Cardiac fibroblast (primary cell): ENCODE data around the gene CDH12.

ENCODE experiments used
- DNase-seq, 2 donors: peaks; one replicate each; pipeline versions ENCODE4 v3.0.0 to v3.0.0-alpha.2; 2010; ENCODE audit warnings: low read depth in 2 of 2
- H3K4me3 ChIP-seq, 2 donors: replicated peaks in 1 of 2; 1 replicate in 1 of 2; 2 replicates in 1 of 2; pipeline ENCODE4 v1.5.1; 2011; ENCODE audit warnings: low read depth in 2 of 2, low read length in 2 of 2, mild to moderate bottlenecking in 2 of 2, moderate library complexity in 1 of 2
- TF ChIP-seq, protein P1 (sequence below): IDR thresholded peaks from one replicate; pipeline ENCODE4 v1.5.1; 2011; ENCODE audit warnings: low read depth, mild to moderate bottlenecking, low read length, inconsistent platforms

CDH12 gene

DNA sequence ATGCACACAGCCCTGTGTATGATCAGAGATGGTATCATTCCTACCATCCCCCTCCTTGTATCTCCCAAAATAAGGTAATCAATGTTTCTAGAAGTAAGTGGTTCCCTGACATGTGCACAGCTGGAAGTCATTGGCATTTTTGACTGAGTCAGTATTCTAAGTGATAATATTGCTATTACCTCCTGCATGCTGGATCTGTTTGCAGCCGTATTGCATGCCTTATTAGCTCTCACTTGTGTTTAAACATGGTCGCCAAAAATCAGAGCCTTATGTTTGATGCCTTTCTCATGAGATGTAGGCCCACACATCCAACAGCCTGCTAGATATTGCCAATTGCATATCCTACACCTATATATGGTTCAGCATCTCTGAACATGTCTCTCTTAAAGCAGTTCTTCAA, 254.3 kb downstream of the CDH12 start:
- H3K4me3 ChIP-seq = no peak overlapping the region
- DNase-seq = no peak
- TF ChIP-seq, protein P1, sequence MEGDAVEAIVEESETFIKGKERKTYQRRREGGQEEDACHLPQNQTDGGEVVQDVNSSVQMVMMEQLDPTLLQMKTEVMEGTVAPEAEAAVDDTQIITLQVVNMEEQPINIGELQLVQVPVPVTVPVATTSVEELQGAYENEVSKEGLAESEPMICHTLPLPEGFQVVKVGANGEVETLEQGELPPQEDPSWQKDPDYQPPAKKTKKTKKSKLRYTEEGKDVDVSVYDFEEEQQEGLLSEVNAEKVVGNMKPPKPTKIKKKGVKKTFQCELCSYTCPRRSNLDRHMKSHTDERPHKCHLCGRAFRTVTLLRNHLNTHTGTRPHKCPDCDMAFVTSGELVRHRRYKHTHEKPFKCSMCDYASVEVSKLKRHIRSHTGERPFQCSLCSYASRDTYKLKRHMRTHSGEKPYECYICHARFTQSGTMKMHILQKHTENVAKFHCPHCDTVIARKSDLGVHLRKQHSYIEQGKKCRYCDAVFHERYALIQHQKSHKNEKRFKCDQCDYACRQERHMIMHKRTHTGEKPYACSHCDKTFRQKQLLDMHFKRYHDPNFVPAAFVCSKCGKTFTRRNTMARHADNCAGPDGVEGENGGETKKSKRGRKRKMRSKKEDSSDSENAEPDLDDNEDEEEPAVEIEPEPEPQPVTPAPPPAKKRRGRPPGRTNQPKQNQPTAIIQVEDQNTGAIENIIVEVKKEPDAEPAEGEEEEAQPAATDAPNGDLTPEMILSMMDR = no peak

DNA sequence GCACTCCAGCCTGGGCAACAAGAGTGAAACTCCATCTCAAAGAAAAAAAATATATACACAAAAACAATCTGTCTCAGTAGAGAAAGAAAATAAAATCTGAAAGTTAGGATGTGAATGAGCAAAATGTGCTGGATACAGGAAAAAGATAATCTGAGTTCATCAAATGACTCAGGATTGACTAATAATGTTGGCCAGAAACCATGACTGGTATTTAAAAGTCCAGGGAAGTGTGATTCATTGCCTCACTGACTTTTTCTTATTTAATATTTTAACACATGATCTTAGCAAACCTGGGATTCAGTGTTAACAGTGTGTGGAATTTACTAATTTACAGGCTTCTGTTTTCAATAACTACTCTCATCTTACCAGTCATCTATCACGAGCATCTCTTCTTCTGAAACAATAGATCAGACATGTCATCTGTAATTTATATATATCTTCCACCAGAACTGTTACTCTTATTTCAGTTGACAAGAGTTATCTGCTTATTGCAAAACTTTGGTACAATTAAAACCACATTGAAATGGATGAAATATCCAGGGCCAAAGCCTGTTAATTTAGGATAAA, 256.7 kb downstream of the CDH12 start:
- peak; percentile 78 to 84 for DNase-seq
- TF ChIP-seq, protein P1 = no peak

DNA sequence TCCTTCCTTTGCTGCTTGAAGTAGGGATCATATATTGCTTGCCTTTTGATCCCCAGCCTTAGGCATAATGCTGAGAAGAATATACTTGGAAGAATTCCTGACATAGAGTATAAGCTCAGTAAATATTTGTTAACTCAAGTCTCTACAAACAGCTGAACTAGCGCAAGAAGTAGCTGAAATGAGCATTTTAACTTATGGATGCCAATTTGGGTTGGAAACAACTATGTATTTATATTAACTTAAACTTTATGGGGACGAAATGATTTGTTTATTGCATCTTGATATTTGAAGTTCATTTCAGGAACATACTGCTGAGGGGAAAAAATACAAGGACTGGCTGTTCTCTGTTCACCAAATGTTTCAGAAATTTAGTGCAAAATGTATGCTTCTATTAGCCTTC, 258.7 kb downstream of the CDH12 start:
- TF ChIP-seq, protein P1 = no peak
- no peak for DNase-seq
- no peak overlapping the region for H3K4me3 ChIP-seq

More for the DNA sequence above, 256.7 kb downstream of the CDH12 start:
- H3K4me3 ChIP-seq = no peak overlapping the region

DNA sequence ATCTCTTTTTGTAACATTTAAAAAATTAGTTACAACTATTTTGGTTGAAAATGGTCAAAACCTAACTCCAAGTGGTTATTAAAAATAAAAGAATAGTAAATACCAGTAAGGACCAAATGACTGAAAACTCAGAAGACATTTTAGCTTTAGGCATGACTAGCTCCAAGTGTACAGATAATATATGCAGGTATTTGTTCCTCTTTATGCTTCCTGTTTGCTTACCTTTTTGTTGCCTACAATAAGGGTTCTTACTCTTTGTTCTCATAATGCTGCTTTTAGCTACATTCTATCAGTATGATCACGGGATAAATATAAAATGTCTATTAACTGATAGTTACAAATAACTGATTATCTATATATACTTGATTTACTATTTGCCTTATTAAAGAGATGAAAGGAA, 259.6 kb downstream of the CDH12 start:
- H3K4me3 ChIP-seq = no peak overlapping the region
- TF ChIP-seq, protein P1 = no peak
- DNase-seq = no peak

DNA sequence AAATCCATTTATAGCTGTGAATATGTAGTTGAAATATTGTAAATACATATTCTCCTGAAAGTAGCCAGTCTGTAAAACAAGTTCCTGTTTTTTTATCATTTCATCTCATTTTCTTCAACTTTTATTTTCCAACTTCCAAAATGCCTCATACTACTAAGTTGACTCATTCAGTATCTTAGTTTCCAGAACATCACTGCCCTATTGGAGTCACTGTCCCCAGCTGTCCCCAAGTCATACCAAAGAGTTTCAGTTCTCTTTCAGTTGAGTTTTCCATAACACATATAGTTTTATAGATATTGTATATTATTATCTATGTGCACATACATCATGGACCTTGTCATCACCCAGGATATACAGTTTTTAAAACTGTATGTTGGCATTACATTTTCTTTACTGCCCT, 261.7 kb downstream of the CDH12 start:
- no peak overlapping the region for H3K4me3 ChIP-seq
- DNase-seq = no peak
- TF ChIP-seq, protein P1 = no peak

DNA sequence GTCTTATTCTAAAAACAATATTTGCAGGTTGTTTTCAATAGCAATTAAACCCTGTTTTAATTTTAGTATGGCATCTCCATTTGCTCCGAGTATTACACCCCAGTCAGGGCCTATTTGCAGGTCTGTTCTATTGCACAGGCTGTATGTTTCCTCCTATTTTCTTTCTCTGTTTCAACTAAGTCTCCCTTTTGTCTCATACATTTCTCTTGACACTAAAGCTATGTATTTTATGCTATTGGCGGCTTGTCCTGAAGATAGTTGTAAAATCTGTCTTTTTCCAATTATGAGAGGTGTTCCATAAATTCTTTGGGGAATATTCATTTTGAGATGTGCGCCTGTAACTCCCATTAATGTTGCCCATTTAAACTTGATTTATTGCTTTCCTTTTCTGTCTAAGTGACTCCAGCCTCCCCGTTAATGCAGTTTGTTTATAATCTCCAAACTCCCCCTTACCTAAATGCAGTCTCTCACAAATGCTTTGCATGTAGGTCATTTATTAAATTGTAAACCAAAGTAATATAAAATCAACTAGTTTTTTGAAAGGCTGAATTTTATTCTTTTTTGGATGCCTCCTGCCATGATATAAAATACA, 262.4 kb downstream of the CDH12 start:
- TF ChIP-seq, protein P1 = no peak
- H3K4me3 ChIP-seq = no peak overlapping the region
- DNase-seq = no peak

DNA sequence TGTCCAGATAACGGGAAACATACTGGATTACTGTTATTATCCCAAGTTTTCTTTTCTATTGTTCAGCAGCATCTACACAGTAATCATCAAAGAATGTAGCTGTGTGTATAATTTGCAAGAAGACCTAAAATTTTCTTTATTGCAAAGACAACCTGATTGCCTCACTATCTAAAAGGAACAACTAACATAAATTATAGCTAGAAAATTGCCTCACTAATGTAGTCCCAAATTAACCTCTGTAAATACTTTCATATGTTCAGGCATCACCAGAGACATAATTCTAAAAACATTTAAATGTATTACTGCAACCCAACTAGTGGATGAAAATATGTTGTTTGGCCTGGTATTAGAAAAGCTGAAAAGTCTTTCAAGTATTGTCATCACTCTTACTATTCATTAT, 275.4 kb downstream of the CDH12 start:
- DNase-seq = no peak
- TF ChIP-seq, protein P1 = no peak
- no peak overlapping the region for H3K4me3 ChIP-seq
